A549 (cell line): ENCODE measurements around the gene CNOT6. TPM values are rescaled to one million over a fixed set of nuclear protein-coding genes. Genes with fewer than 3 reads are reported as not detected.

Experiments
- ATAC-seq, 2 experiments: fragments of 200-7000 bp in 1 of 2; fragments of >200 bp in 1 of 2; cut with Nextera tagmentation in 1 of 2; cut with Tn5 transposase in 1 of 2; 3 replicates each; pipeline versions ENCODE4 v1.8.0 to v1.9.1; 2018 to 2020; ENCODE audit warnings: mild to moderate bottlenecking in 1 of 2, moderate library complexity in 1 of 2
- CTCF ChIA-PET: fragments of 300-600 bp; sonication (Branson Sonifier 250); formaldehyde crosslinking; extraction: SDS; loops from one replicate; lab custom pipeline; 2021; ENCODE audit warnings: antibody characterized with exemption, inconsistent platforms; lab: Yijun Ruan, JAX
- POLR2A ChIA-PET: fragments of 350-600 bp; formaldehyde crosslinking; extraction: SDS; loops from one replicate; lab custom pipeline; 2021; ENCODE audit warnings: antibody characterized with exemption, inconsistent platforms; lab: Yijun Ruan, JAX
- DNase-seq, 2 experiments: peaks; one replicate each; pipeline versions ENCODE4 v3.0.0 to v3.0.0-alpha.2; 2011 to 2016; ENCODE audit warnings: low read depth in 1 of 2, low spot score in 1 of 2
- FAIRE-seq: peaks from 2 replicates; lab custom pipeline; 2011; peaks lifted over from hg19 to GRCh38; lab: Jason Lieb, UNC
- H3K27ac ChIP-seq, 2 experiments: fragments of >200 bp; sonication (Bioruptor Twin); formaldehyde crosslinking; 3 replicates each; pipeline ENCODE4 v1.5.1; 2016 to 2017
- H3K4me1 ChIP-seq: fragments of >200 bp; sonication (Bioruptor Twin); formaldehyde crosslinking; 3 replicates; pipeline ENCODE4 v1.6.1; 2016
- H3K4me2 ChIP-seq: fragments of >200 bp; sonication (Bioruptor Twin); formaldehyde crosslinking; 3 replicates; pipeline ENCODE4 v1.6.1; 2016
- H3K4me3 ChIP-seq: fragments of >200 bp; sonication (Bioruptor Twin); formaldehyde crosslinking; 3 replicates; pipeline ENCODE4 v1.5.1; 2016
- H3K9me3 ChIP-seq: fragments of >200 bp; sonication (Bioruptor Twin); formaldehyde crosslinking; 3 replicates; pipeline ENCODE4 v1.6.1; 2016
- CBX2 ChIP-seq: fragments of 200-600 bp; sonication (generic); IDR thresholded peaks from 2 replicates; pipeline ENCODE4 v1.6.1; 2016; ENCODE audit warnings: low read depth, mild to moderate bottlenecking, borderline replicate concordance
- CBX8 ChIP-seq: fragments of 200-600 bp; sonication (generic); IDR thresholded peaks from 2 replicates; pipeline ENCODE4 v1.6.1; 2016
- CHD2 ChIP-seq: fragments of 150-350 bp; IDR thresholded peaks from 2 replicates; pipeline ENCODE4 v1.6.1; 2014; ENCODE audit warnings: low read length; ENCODE audit not compliant: partially characterized antibody
- HDAC2 ChIP-seq: fragments of 200-600 bp; sonication (generic); IDR thresholded peaks from 2 replicates; pipeline ENCODE4 v1.6.1; 2016
- HOXA7 ChIP-seq: fragments of 250-450 bp; sonication (Bioruptor Pico); IDR thresholded peaks from 2 replicates; pipeline ENCODE4 v1.5.0; 2020; ENCODE audit warnings: mild to moderate bottlenecking, moderate library complexity
- HOXB13 ChIP-seq: fragments of 250-450 bp; sonication (Bioruptor Pico); IDR thresholded peaks from 2 replicates; pipeline ENCODE4 v1.5.0; 2020; ENCODE audit warnings: low read depth, mild to moderate bottlenecking, moderate library complexity
- MAFK ChIP-seq: fragments of 450-650 bp; IDR thresholded peaks from 2 replicates; pipeline ENCODE4 v1.6.1; 2014; ENCODE audit not compliant: partially characterized antibody
- PHF8 ChIP-seq: fragments of 200-600 bp; sonication (generic); IDR thresholded peaks from 2 replicates; pipeline ENCODE4 v1.6.1; 2016; ENCODE audit warnings: low read depth, mild to moderate bottlenecking, antibody characterized with exemption, moderate library complexity, borderline replicate concordance
- POLR2A ChIP-seq: IDR thresholded peaks from 2 replicates; pipeline ENCODE4 v1.6.1; 2012; ENCODE audit warnings: mild to moderate bottlenecking, low read length
- POLR2AphosphoS2 ChIP-seq: conservative IDR thresholded peaks from 2 replicates; pipeline ENCODE4 v1.6.1; 2012; ENCODE audit warnings: low read length, improper control_type of control experiment, inconsistent platforms
- RAD21 ChIP-seq, 2 experiments: fragments of >200 bp in 1 of 2; sonication (Bioruptor Twin) in 1 of 2; formaldehyde crosslinking in 1 of 2; IDR thresholded peaks in 1 of 2; conservative IDR thresholded peaks in 1 of 2; 2 replicates in 1 of 2; 3 replicates in 1 of 2; pipeline ENCODE4 v1.6.1; 2012 to 2018; ENCODE audit warnings: inconsistent platforms in 1 of 2
- RFX5 ChIP-seq: fragments of 450-650 bp; IDR thresholded peaks from 2 replicates; pipeline ENCODE4 v1.7.1; 2014; ENCODE audit warnings: antibody characterized with exemption, mild to moderate bottlenecking, moderate library complexity
- RNF2 ChIP-seq: fragments of 200-600 bp; sonication (generic); IDR thresholded peaks from 2 replicates; pipeline ENCODE4 v1.6.1; 2016; ENCODE audit warnings: low read depth, mild to moderate bottlenecking, antibody characterized with exemption, moderate library complexity, borderline replicate concordance
- SMC3 ChIP-seq: fragments of >200 bp; sonication (Bioruptor Twin); formaldehyde crosslinking; IDR thresholded peaks from 3 replicates; pipeline ENCODE4 v1.6.1; 2018; ENCODE audit warnings: inconsistent platforms
- SREBF2 ChIP-seq: fragments of 450-650 bp; IDR thresholded peaks from 2 replicates; pipeline ENCODE4 v1.6.1; 2014; ENCODE audit warnings: mild to moderate bottlenecking, moderate library complexity
- WGBS: methylation state at CpG from one replicate; pipeline ENCODE4 v1.1.6; 2017; ENCODE audit errors: missing lambda C conversion rate; 5-methylcytosine and 5-hydroxymethylcytosine counted together
- polyA plus RNA-seq, 4 experiments: library from polyadenylated mRNA; depleted of rRNA in 3 of 4; stranded (reverse); fragments of >200 nt; fragmentation: RNase III in 1 of 4; extraction: RNeasy Plus Mini Kit Qiagen cat#74134 plus additional on column Dnase treatment in 1 of 4; gene quantifications; 2 replicates in 3 of 4; 3 replicates in 1 of 4; pipeline ENCODE4 v1.2.3, GENCODE V29; 2011 to 2017
- TF ChIP-seq, protein P1 (sequence below): IDR thresholded peaks from 2 replicates; pipeline ENCODE4 v1.6.1; 2012
- TF ChIP-seq, protein P2 (sequence below): IDR thresholded peaks from 2 replicates; pipeline ENCODE4 v1.6.1; 2012
- TF ChIP-seq, protein P3 (sequence below): fragments of >200 bp; sonication (Bioruptor Twin); formaldehyde crosslinking; IDR thresholded peaks from 3 replicates; pipeline ENCODE4 v1.5.1; 2016
- TF ChIP-seq, protein P4 (sequence below): fragments of 250-450 bp; sonication (Bioruptor Pico); IDR thresholded peaks from 2 replicates; pipeline ENCODE4 v1.5.0; 2020; ENCODE audit warnings: low read depth, mild to moderate bottlenecking, moderate library complexity
- TF ChIP-seq, protein P5 (sequence below): fragments of 450-650 bp; IDR thresholded peaks from 2 replicates; pipeline ENCODE4 v1.6.1; 2014; ENCODE audit warnings: antibody characterized with exemption
- TF ChIP-seq, protein P6 (sequence below): fragments of >200 bp; sonication (Bioruptor Twin); formaldehyde crosslinking; IDR thresholded peaks from 2 replicates; pipeline ENCODE4 v1.6.1; 2016

Gene CNOT6
- polyA plus RNA-seq, 2 of the 4 experiments (the other 2 are of a cell fraction) = 18.2 to 28.5 TPM

DNA sequence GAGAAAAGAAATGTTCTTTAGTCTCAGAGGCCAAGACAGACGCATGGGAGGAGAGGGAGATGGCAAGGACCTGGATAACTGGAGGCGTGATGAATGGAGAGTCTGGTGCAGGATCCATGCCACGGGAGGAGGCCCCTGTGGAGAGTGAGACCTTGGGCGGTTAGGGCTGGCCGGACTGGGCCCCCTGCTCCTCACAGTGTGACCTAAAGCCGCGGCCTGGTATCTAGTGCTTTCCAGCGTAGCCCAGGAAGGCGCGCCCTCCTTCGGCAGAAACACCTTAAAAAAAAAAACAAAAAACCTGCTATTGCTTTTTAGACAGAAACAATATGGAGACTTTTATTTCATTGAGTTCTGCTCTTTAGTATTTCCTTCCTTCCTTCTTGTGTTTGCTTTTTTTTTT, 64.1 kb downstream of the CNOT6 start (continued):
- TF ChIP-seq CHD2 = no peak
- TF ChIP-seq HDAC2 = no peak
- TF ChIP-seq, protein P1, sequence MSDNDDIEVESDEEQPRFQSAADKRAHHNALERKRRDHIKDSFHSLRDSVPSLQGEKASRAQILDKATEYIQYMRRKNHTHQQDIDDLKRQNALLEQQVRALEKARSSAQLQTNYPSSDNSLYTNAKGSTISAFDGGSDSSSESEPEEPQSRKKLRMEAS = no peak
- TF ChIP-seq, all 56 proteins: peak for 0

DNA sequence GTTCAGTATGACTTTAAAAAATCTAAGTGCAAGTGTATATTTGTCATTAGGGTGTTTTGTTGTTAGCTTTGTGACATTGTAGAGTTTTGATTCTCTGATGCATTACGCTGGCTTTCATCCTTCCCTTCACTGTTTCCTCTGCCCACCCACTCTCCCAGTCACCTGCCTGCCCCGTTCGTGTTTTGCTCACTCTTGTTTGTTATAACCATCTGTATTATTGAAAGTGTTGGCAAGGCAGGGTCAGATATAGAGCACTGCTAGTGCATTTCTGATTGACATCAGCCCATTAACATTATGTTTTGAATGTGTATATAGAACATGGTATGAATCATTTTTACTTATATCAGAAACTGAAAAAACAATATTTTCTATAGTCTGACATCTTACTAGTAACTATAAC, 69.8 kb downstream of the CNOT6 start:
- ChIA-PET CTCF (no interaction called here), POLR2A (no interaction called here)
- Histone ChIP-seq H3K4me2 (no peak overlapping the region), H3K4me1 (no peaks in the 10 kb centered on the region), H3K9me3 (no peaks in the 10 kb centered on the region), H3K27ac (no peak overlapping the region), H3K4me3 (no peak overlapping the region)
- DNase-seq (no peak), FAIRE-seq (no peak), ATAC-seq (no peak)
- TF ChIP-seq RFX5 (no peak), POLR2AphosphoS2 (no peak), PHF8 (no peak), RAD21 (conservative IDR thresholded peaks at IDR 0.05 in 1 of 2, IDR thresholded peaks at IDR 0.05 in 1 of 2) (no peak), POLR2A (no peak)
- TF ChIP-seq, protein P1 = no peak
- TF ChIP-seq, protein P2, sequence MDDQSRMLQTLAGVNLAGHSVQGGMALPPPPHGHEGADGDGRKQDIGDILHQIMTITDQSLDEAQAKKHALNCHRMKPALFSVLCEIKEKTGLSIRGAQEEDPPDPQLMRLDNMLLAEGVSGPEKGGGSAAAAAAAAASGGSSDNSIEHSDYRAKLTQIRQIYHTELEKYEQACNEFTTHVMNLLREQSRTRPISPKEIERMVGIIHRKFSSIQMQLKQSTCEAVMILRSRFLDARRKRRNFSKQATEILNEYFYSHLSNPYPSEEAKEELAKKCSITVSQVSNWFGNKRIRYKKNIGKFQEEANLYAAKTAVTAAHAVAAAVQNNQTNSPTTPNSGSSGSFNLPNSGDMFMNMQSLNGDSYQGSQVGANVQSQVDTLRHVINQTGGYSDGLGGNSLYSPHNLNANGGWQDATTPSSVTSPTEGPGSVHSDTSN = no peak
- WGBS = 96% methylated on average over 3 of the region's 3 CpGs

DNA sequence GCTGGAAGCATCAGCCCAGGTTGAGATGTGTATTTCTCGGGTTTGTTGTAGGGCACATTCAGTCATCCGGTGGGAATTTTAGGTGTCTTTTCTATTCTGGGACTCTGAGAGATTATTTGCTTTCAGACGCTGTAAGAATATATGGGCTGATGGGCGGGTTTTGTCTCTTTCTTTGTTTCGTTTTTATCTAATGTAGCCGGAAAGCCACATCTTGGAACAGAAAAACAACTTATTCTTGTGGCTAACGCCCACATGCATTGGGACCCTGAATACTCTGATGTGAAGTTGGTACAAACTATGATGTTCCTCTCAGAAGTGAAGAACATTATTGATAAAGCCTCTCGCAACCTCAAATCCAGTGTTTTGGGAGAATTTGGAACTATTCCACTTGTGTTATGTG, 74.7 kb downstream of the CNOT6 start:
- POLR2A ChIA-PET = no interaction called here
- Histone ChIP-seq H3K4me1 (no peaks in the 10 kb centered on the region), H3K9me3 (no peaks in the 10 kb centered on the region), H3K27ac (no peak overlapping the region), H3K4me2 (no peak overlapping the region), H3K4me3 (no peak overlapping the region)
- FAIRE-seq = no peak
- 84% methylated on average over 8 of the region's 8 CpGs for WGBS
- no peak for TF ChIP-seq RNF2
- TF ChIP-seq CBX8 = no peak
- no peak for TF ChIP-seq POLR2A
- no peak for TF ChIP-seq RAD21 (conservative IDR thresholded peaks at IDR 0.05 in 1 of 2, IDR thresholded peaks at IDR 0.05 in 1 of 2)
- TF ChIP-seq, protein P3, sequence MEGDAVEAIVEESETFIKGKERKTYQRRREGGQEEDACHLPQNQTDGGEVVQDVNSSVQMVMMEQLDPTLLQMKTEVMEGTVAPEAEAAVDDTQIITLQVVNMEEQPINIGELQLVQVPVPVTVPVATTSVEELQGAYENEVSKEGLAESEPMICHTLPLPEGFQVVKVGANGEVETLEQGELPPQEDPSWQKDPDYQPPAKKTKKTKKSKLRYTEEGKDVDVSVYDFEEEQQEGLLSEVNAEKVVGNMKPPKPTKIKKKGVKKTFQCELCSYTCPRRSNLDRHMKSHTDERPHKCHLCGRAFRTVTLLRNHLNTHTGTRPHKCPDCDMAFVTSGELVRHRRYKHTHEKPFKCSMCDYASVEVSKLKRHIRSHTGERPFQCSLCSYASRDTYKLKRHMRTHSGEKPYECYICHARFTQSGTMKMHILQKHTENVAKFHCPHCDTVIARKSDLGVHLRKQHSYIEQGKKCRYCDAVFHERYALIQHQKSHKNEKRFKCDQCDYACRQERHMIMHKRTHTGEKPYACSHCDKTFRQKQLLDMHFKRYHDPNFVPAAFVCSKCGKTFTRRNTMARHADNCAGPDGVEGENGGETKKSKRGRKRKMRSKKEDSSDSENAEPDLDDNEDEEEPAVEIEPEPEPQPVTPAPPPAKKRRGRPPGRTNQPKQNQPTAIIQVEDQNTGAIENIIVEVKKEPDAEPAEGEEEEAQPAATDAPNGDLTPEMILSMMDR = no peak
- TF ChIP-seq, protein P4, sequence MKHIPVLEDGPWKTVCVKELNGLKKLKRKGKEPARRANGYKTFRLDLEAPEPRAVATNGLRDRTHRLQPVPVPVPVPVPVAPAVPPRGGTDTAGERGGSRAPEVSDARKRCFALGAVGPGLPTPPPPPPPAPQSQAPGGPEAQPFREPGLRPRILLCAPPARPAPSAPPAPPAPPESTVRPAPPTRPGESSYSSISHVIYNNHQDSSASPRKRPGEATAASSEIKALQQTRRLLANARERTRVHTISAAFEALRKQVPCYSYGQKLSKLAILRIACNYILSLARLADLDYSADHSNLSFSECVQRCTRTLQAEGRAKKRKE (CRISPR knock-in tag) = no peak
- TF ChIP-seq, protein P1 = no peak
- no peak for TF ChIP-seq CBX2
- no peak for TF ChIP-seq SREBF2
- TF ChIP-seq, protein P5, sequence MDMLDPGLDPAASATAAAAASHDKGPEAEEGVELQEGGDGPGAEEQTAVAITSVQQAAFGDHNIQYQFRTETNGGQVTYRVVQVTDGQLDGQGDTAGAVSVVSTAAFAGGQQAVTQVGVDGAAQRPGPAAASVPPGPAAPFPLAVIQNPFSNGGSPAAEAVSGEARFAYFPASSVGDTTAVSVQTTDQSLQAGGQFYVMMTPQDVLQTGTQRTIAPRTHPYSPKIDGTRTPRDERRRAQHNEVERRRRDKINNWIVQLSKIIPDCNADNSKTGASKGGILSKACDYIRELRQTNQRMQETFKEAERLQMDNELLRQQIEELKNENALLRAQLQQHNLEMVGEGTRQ = no peak
- no peak for TF ChIP-seq SMC3
- TF ChIP-seq, protein P6, sequence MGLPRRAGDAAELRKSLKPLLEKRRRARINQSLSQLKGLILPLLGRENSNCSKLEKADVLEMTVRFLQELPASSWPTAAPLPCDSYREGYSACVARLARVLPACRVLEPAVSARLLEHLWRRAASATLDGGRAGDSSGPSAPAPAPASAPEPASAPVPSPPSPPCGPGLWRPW = no peak
- TF ChIP-seq HOXB13 (CRISPR knock-in tag) = no peak
- no peak for TF ChIP-seq HOXA7 (CRISPR knock-in tag)
- no peak for TF ChIP-seq MAFK
- no peak for DNase-seq
- ATAC-seq = no peak
- CTCF ChIA-PET = interaction anchor here (0.8 to 1.5 kb wide), 3 partner anchors 27 to 50 kb away, joined by 3 to 4 read pairs (median 4); no protein-coding TSS in a partner anchor
